ENCODE data around the gene PEX16.
A peak's percentile ranks its signal among the peaks of the same experiment; 100 is the strongest.

PEX16 gene

GRCh38 chr11:45917623-45918330 lies at the start of gene PEX16:
TSS of gene PEX16 (minus strand) at chr11:45917877. CDS start at chr11:45917811, 66 bp downstream.
- peak; percentile 89 for DNase-seq (ENCODE audit: low read depth, low spot score)

DNA sequence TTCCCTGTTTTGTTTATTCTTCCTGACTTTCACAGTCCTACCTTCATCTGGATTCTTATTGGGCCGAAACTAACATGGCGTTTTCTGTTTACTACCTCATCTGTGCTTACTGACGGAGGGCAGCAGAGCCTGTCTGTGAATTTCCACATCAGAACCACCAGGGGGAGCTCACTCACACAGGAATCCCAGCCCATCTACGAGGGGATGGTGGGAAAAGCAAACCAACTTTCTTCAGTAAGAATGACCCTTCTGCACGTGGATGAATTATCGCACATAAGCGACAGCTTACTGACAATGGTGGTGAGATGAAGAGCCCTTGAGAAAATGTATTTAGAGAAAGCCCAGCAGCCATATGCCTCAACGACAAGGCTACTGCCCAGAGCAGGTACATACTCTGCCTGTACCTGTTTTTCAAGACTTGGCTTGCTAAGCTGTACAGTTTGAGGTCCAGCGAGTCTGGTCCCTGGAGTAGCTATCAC lies 47.3 kb upstream of the PEX16 start:
- peak; percentile 34 for DNase-seq (ENCODE audit: low read depth, low spot score)

DNA sequence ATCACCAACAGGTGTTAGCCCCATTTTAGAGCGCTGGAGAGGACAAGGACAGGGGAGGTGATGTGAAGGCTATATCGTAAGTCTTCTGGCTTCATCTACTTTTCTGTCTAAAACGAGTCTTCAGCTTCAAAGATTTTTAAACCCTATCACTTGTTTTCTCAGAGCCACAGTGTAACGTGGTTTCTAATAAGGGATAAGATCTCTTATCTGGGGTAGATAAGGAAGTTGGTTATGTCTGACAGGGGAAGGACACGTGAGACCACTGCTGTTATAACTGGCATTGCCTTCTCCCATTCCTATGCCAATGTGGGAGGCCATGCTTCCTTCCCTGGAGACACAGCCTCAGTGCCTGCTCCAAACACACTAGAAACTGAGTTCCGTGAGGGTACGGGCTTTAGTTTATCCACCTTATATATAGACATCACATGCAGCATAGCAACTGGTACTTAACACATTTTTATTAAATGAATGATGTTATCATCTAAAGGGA lies 44.1 kb upstream of the PEX16 start:
- no peak for DNase-seq (ENCODE audit: low read depth, low spot score)

- DNase-seq (ENCODE audit: low read depth, low spot score), result no peak
Measured at GRCh38 chr11:45960387-45961095, 42.9 kb upstream of the PEX16 start.

- DNase-seq (ENCODE audit: low read depth, low spot score), result no peak
Measured at GRCh38 chr11:45959851-45960250, 42.2 kb upstream of the PEX16 start.

DNA sequence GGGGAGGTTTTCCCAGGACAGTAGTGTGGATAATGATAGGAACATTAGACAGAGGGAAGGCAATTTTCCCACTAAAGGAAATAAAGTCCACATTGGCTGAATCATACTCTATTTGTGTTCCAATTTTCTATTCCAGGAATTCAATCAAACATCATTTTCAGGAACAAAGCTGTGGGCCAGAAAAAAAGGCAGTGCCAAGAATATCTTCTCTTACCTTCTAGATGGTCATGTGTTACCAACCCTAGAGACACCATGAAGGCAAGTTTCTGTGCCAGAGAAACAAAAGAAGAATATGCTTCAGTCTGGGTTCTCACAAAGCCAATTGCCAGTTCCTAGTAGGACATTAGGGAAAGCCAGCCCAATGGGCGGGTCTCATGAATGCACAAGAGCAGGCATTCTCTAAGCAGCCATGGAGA lies 32.3 kb upstream of the PEX16 start:
- DNase-seq (ENCODE audit: low read depth, low spot score), result no peak

GRCh38 chr11:45948356-45948755 lies 30.7 kb upstream of the PEX16 start:
- no peak for DNase-seq (ENCODE audit: low read depth, low spot score)

- no peak for DNase-seq (ENCODE audit: low read depth, low spot score)
Measured at GRCh38 chr11:45947885-45948284, 30.2 kb upstream of the PEX16 start.

GRCh38 chr11:45945397-45945999 lies 27.8 kb upstream of the PEX16 start:
- no peak for DNase-seq (ENCODE audit: low read depth, low spot score)

DNA sequence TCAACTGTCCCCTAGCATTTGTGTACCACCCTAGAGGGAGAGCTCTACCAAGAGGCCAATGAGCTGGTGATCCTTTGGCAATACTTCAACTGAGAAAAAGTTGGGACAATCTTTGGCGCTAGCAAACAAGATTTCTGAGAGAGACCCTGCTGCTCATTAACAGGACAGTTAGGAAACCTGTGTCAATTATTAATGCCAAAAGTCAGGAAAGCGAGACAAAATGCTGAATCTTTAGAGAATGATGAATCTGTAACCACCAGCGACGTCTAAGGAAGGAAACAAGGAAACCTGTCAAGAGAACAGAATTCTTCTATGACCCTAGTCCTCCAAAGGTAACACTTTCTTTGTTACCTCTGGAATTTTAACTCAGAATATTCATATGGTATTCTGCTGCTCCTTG lies 24.7 kb upstream of the PEX16 start:
- no peak for DNase-seq (ENCODE audit: low read depth, low spot score)

- no peak for DNase-seq (ENCODE audit: low read depth, low spot score)
Measured at GRCh38 chr11:45941285-45941684, 23.6 kb upstream of the PEX16 start.

GRCh38 chr11:45939836-45940235 lies 22.2 kb upstream of the PEX16 start:
- DNase-seq (ENCODE audit: low read depth, low spot score), result no peak

GRCh38 chr11:45937916-45938315 lies 20.2 kb upstream of the PEX16 start:
- DNase-seq (ENCODE audit: low read depth, low spot score), result no peak

GRCh38 chr11:45936511-45937054 lies 18.9 kb upstream of the PEX16 start:
- DNase-seq (ENCODE audit: low read depth, low spot score), result no peak

DNA sequence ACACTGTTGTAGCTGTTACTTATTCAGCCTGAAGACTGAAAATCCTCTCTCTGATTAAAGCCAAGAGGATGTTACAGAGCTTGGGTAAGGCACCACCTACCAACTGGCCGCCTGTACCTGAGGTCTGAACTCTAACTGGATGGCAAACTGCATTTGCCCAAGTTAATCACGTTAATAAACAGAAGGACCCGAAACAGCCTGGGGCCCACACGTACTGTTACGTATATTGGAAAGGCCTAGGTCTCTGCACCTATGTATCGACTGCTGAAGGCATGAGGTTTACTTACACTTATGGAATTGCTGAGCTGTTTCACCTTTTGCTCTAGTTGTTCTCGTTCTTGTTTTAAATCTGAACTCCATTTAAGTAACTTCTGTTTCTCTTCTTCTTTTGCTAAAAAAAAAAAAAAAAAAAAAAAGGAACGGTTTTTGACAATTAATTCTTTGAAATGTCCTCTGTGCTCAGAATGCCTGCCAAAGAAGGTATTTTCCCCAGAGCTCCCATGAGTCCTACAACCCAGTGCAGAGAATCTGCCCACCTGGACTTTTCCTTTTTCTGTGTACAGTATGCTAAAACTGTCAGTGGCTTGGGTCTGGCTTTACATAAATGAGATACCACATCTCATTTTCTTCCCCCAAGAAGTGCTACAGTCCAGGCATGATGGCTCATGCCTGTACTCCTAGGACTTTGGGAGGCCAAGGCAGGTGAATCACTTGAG lies 17.8 kb upstream of the PEX16 start:
- DNase-seq (ENCODE audit: low read depth, low spot score), result no peak

GRCh38 chr11:45934580-45935318 lies 17.1 kb upstream of the PEX16 start:
- DNase-seq (ENCODE audit: low read depth, low spot score), result no peak

DNA sequence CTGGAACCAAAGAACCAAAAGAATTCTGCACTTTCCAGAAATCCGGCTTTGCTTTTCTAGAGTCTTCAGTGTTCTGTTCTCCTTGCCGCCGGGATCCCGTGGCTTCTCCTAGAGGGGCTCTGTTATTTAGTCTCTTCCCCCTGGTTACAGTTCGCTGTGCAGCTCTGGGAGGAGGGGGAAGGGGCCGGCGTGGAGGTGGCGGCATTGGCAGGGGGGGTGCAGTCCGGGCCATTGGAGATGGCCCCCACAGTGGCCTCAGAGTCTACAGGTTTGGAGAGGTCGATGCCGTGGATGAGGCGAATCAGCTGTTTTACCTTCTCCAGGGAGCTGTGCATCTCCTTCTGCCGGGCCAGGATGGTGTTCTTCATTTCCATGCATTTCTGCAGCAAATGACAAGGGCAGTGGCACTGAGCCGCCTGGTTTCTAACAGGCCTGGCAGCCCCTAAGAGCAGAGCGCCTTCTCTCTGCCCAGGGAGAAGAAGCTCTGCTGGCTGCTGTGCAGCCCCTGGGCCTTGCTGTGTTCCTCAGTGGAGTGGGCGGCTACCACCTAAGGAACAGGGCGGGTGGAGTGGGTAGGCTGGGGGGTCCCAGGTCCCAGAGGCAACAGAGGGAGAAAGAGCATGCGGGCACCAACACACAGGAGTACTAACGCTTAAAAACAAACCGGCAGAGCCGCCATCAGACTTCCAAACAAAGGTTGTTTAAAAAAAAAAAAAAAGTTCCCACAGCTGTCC lies 16.3 kb upstream of the PEX16 start:
- no peak for DNase-seq (ENCODE audit: low read depth, low spot score)

DNA sequence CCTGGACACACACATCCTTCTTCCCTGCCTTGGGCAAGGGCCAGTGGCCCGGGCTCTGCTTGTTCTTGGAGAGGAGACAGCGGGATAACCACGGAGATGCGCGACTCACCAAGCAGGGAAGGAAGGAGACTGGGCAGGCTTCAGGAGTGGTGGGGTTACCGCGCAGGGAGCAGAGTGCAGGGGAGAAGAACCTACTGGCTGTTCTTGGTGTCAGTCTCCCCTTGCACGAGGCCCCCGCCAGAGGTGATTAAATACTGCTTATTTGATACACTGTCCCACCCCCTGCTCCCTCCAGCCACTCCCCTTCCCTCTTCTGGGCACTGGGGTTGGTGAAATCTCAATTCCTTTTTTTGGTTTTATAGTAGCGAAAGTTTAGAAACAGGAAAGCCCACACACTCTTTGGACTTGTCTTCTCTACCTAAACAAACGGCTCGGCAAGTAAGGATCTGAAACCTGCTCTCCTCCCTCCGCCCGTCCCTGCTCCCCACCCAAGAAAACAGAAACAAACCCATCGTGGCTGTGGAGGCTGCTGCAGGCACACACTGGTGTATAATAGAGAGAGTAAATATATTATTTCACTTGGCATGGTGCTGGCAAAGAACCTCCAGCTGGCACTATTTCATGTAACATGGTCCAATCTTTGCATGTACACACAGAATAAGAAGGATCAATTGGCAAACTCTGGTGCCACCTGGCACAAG lies 15.6 kb upstream of the PEX16 start:
- no peak for DNase-seq (ENCODE audit: low read depth, low spot score)

DNA sequence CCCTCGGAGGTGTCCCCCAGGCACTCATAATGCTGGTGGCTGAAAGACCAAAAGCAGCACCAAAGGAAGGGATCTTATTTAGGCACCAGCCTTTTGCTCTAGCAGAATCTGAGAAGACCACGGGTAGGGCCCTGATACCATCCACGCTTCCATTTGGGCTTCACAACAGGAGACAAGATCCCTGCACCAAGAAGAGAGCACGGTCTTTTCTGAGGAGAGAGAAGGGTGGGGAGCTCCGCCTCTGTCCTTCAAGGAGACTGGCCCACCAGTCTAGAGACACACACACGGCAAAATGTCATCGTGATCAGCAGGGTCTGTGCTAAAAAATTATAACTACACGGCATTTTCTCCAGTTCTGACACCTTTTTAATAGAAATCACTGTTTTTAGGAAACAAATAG lies 14.5 kb upstream of the PEX16 start:
- DNase-seq (ENCODE audit: low read depth, low spot score), result no peak

DNA sequence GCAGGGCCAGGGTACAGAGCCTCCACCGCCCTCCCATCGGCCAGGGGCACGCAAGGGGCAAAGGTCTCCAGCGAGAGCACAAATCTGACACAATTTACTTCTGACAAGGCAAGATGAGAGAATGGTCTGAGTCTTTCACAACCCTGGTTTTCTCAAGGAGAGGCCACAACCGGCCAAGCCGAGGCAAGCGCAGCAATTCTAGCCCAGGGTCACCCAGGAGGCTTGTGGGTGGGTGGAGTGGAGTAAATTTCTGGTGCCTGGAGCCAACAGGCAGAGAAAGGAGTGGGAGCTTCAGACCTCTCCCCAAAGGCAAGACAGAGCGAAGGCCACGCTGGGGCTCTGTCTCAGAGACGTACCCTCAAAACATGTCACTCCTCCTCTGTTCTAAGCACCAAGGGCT lies 14.1 kb upstream of the PEX16 start:
- no peak for DNase-seq (ENCODE audit: low read depth, low spot score)
